Measurements from ENCODE around the gene CACNA1B. TPM values are rescaled to one million over a fixed set of nuclear protein-coding genes. Genes with fewer than 3 reads are reported as not detected.

The CACNA1B gene
- total RNA-seq, 1 experiment from 2014 or later, result 0.34 TPM

DNA sequence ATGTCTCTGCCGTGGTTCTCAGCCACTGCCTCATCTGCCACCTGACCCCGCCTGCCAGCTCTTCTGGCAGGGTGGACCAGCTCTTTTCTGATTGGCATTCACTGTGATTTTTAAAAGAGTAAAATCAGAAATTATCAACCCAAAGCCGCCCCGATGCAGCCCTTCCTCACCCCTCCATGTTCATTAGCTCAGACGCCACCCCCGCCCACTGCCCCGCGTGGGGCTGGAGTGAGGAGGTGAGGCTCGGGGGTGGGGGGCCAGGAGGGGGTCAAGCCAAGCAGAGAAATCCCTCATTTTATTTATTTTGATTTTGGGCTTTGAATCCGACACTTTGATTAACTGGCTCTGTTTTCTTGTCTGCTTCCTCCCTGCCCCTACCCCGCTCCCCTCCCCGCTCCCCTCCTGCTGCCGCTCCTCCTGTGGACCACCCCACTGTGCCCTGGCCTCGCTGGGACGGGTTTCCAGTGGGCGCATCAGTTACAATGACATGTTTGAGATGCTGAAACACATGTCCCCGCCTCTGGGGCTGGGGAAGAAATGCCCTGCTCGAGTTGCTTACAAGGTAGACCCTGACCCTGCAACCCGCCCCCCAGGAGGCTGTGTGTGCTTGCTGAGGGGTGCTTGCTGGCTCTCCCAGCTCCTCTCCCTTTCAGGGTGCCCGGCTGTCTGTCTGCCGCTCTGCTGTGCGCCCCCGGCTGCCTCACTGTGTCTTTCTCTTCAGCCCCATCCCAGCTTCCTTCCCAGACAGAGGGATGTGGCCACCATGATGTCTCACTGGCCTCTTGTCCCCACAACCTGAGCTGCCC is 224.9 kb downstream of the CACNA1B start:
- no peaks in the 10 kb centered on the region for H3K9me3 ChIP-seq (ENCODE audit: low read depth, low read length, poor library complexity, severe bottlenecking)
- CTCF ChIA-PET, result no interaction called here
- H3K27me3 ChIP-seq (replicated peaks; ENCODE audit: insufficient read depth, low read depth, low read length, poor library complexity), result no peaks in the 10 kb centered on the region
- no peaks in the 10 kb centered on the region for H3K4me1 ChIP-seq (ENCODE audit: insufficient read depth, low read length, poor library complexity, severe bottlenecking)
- H3K4me3 ChIP-seq (ENCODE audit: low read depth, low read length, poor library complexity, severe bottlenecking), result no peak overlapping the region
- POLR2A ChIA-PET (ENCODE audit: low non-redundant PET), result interaction anchor here (0.5 kb wide), 1 partner anchor 20 kb away, joined by 4 read pairs; no protein-coding TSS in a partner anchor
- TF ChIP-seq, protein P1, sequence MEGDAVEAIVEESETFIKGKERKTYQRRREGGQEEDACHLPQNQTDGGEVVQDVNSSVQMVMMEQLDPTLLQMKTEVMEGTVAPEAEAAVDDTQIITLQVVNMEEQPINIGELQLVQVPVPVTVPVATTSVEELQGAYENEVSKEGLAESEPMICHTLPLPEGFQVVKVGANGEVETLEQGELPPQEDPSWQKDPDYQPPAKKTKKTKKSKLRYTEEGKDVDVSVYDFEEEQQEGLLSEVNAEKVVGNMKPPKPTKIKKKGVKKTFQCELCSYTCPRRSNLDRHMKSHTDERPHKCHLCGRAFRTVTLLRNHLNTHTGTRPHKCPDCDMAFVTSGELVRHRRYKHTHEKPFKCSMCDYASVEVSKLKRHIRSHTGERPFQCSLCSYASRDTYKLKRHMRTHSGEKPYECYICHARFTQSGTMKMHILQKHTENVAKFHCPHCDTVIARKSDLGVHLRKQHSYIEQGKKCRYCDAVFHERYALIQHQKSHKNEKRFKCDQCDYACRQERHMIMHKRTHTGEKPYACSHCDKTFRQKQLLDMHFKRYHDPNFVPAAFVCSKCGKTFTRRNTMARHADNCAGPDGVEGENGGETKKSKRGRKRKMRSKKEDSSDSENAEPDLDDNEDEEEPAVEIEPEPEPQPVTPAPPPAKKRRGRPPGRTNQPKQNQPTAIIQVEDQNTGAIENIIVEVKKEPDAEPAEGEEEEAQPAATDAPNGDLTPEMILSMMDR (conservative IDR thresholded peaks at IDR 0.05; ENCODE audit: low read depth, low read length), result no peak
- no peak for TF ChIP-seq EZH2 (IDR thresholded peaks at IDR 0.05; ENCODE audit: borderline replicate concordance, low read depth, low read length, poor library complexity, severe bottlenecking)
- no TSS peak for BruUV-seq (replicated peaks)
- no peak for DNase-seq (ENCODE audit: low spot score)
- H3K27ac ChIP-seq (ENCODE audit: low read depth, low read length, poor library complexity, severe bottlenecking), result no peak overlapping the region
- intact Hi-C loops (cut with micrococcal nuclease; ENCODE audit: unreplicated experiment), result no loop called here
- H3K36me3 ChIP-seq (ENCODE audit: insufficient read depth, low read length, poor library complexity, severe bottlenecking), result no peaks in the 10 kb centered on the region

DNA sequence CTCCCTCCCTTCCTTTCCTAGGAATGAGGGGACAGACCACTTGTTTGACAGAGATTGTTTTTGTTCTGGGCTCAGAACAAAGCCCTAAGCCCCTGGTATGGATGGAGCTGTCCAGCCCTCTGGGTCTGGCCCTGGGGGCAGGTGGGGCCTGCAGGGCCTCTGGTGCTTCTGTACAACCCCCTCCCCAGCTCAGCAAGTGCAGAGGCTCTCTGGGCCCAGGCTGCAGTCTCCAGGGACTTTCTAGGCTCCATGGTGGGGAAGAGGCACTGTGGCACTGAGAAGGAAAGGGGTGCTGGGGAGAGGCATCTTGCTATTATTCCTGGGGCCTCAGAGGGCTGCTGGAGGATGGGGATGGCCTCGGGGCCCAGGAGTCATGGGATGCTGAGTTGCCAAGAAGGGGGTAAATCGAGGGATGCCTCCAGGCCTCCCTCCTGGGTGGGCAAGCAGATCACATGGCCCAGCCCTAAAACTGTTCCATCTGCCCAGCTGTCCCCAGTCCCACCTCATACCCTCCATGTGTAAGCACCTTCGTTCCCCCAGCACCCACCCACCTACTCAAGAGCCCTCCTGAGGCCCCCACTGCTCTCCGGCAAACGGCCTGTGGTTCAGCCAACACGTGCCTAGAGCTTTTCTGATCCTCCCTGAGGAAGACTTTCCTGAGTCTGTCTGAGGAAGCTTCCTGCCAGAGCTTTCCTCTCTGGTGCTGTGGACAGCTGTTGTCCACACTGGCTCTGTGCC is 225.7 kb downstream of the CACNA1B start:
- intact Hi-C loops (cut with micrococcal nuclease; ENCODE audit: unreplicated experiment), result no loop called here
- Histone ChIP-seq H3K27ac (ENCODE audit: low read depth, low read length, poor library complexity, severe bottlenecking) (no peak overlapping the region), H3K9me3 (ENCODE audit: low read depth, low read length, poor library complexity, severe bottlenecking) (no peaks in the 10 kb centered on the region), H3K4me3 (ENCODE audit: low read depth, low read length, poor library complexity, severe bottlenecking) (no peak overlapping the region), H3K27me3 (replicated peaks; ENCODE audit: insufficient read depth, low read depth, low read length, poor library complexity) (no peaks in the 10 kb centered on the region), H3K36me3 (ENCODE audit: insufficient read depth, low read length, poor library complexity, severe bottlenecking) (no peaks in the 10 kb centered on the region), H3K4me1 (ENCODE audit: insufficient read depth, low read length, poor library complexity, severe bottlenecking) (no peaks in the 10 kb centered on the region)
- ChIA-PET POLR2A (ENCODE audit: low non-redundant PET) (no interaction called here), CTCF (no interaction called here)
- no TSS peak for BruUV-seq (replicated peaks)
- no peak for DNase-seq (ENCODE audit: low spot score)
- TF ChIP-seq, protein P1 (conservative IDR thresholded peaks at IDR 0.05; ENCODE audit: low read depth, low read length), result no peak

DNA sequence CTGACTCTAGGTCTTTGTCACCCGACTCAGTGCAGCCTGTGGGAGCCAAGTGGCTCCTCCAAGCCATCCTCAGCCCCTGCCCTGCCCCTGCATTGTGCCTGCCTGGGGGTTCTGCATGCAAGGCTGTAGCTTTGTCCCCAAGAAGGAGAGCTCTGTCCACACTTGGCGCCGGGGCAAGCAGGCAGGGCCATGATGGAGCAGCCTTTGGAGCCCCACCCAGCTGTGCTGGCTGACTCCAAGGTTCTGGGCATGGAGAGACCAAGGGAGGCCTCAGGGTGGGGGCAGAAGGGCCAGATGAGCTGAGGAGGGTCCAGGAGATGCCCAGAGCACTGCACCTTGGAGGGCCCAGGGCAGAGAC is 226.2 kb downstream of the CACNA1B start:
- POLR2A ChIA-PET (ENCODE audit: low non-redundant PET), result no interaction called here
- intact Hi-C loops (cut with micrococcal nuclease; ENCODE audit: unreplicated experiment), result no loop called here
- no peaks in the 10 kb centered on the region for H3K27me3 ChIP-seq (replicated peaks; ENCODE audit: insufficient read depth, low read depth, low read length, poor library complexity)
- no peaks in the 10 kb centered on the region for H3K36me3 ChIP-seq (ENCODE audit: insufficient read depth, low read length, poor library complexity, severe bottlenecking)
- H3K4me3 ChIP-seq (ENCODE audit: low read depth, low read length, poor library complexity, severe bottlenecking), result no peak overlapping the region
- BruUV-seq (replicated peaks), result no TSS peak
- no peak for DNase-seq (ENCODE audit: low spot score)
- TF ChIP-seq, protein P1 (conservative IDR thresholded peaks at IDR 0.05; ENCODE audit: low read depth, low read length), result no peak
- no peak for TF ChIP-seq EZH2 (IDR thresholded peaks at IDR 0.05; ENCODE audit: borderline replicate concordance, low read depth, low read length, poor library complexity, severe bottlenecking)
- CTCF ChIA-PET, result no interaction called here
- no peaks in the 10 kb centered on the region for H3K9me3 ChIP-seq (ENCODE audit: low read depth, low read length, poor library complexity, severe bottlenecking)
- no peak overlapping the region for H3K27ac ChIP-seq (ENCODE audit: low read depth, low read length, poor library complexity, severe bottlenecking)
- H3K4me1 ChIP-seq (ENCODE audit: insufficient read depth, low read length, poor library complexity, severe bottlenecking), result no peaks in the 10 kb centered on the region
